LNCAP (cell line): ENCODE results near the gene SLC35F3.

Source experiments
- CTCF ChIP-seq: fragments of 450-650 bp; IDR thresholded peaks from 2 replicates; pipeline ENCODE4 v1.5.1; 2017; ENCODE audit warnings: mild to moderate bottlenecking

Gene SLC35F3

GRCh38 chr1:234072793-234073192 is 168.3 kb downstream of the SLC35F3 start:
- TF ChIP-seq CTCF = no peak

- TF ChIP-seq CTCF = no peak
Measured at GRCh38 chr1:234078143-234078542, 173.7 kb downstream of the SLC35F3 start.

- no peak for TF ChIP-seq CTCF
Measured at GRCh38 chr1:234079896-234080295, 175.4 kb downstream of the SLC35F3 start.

- TF ChIP-seq CTCF = no peak
Measured at GRCh38 chr1:234083460-234083859, 179.0 kb downstream of the SLC35F3 start.

- no peak; the same call in 1 of the 2 replicates for TF ChIP-seq CTCF
Measured at GRCh38 chr1:234089396-234089795, 184.9 kb downstream of the SLC35F3 start.

- no peak for TF ChIP-seq CTCF
Measured at GRCh38 chr1:234090212-234091064, 186.0 kb downstream of the SLC35F3 start.

- no peak for TF ChIP-seq CTCF
Measured at GRCh38 chr1:234091065-234091401, 186.6 kb downstream of the SLC35F3 start.
